Mammary epithelial cell (primary cell): ENCODE data around the gene LDAH.

Source experiments
- CTCF ChIP-seq, 2 donors: IDR thresholded peaks in 1 of 2; conservative IDR thresholded peaks in 1 of 2; 2 replicates each; pipeline ENCODE4 v1.5.1; 2011 to 2012; ENCODE audit warnings: inconsistent platforms in 2 of 2, low read length in 2 of 2, mild to moderate bottlenecking in 2 of 2, control low read depth in 1 of 2, low read depth in 1 of 2; ENCODE audit not compliant: insufficient read depth in 1 of 2; ENCODE audit errors: extremely low read depth in 1 of 2
- EZH2 ChIP-seq: IDR thresholded peaks from 2 replicates; pipeline ENCODE4 v1.6.1; 2012; ENCODE audit warnings: low read length, inconsistent platforms, borderline replicate concordance

- TF ChIP-seq CTCF (conservative IDR thresholded peaks at IDR 0.05 in 1 of 2, IDR thresholded peaks at IDR 0.05 in 1 of 2; ENCODE audit: extremely low read depth in 1 of 2, insufficient read depth in 1 of 2, low read depth in 1 of 2, low read length in 2 of 2) (no peak), EZH2 (no peak)
Measured at GRCh38 chr2:20667151-20667530, 155.8 kb downstream of the LDAH start.
